HG02588 (cell line): ENCODE measurements around the gene CSH2.
"Not testable (repeated sequence)": the region's sequence is repeated elsewhere in the genome, so short reads cannot be mapped to it uniquely, and the experiment has no call there.

Source experiments
- ATAC-seq: cut with Tn5 transposase; IDR thresholded peaks from one replicate; pipeline ENCODE4 v1.9.1; 2021; ENCODE audit warnings: mild to moderate bottlenecking, moderate library complexity; ENCODE audit not compliant: unreplicated experiment

CSH2 gene

DNA sequence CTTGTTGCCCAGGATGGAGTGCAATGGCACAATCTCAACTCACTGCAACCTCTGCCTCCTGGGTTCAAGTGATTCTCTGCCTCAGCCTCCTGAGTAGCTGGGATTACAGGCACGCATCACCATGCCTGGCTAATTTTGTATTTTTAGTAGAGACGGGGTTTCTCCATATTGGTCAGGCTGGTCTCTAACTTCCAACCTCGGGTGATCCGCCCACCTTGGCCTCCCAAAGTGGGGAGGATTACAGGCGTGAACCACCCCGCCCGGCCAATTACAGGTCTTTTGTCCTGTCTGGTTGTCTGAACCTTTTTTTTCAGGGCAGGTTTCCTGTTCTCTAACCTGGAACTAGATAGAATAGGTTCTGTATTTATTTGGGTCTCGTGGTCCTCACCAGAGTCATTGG lies 17.1 kb downstream of the CSH2 start:
- not testable (repeated sequence) for ATAC-seq

DNA sequence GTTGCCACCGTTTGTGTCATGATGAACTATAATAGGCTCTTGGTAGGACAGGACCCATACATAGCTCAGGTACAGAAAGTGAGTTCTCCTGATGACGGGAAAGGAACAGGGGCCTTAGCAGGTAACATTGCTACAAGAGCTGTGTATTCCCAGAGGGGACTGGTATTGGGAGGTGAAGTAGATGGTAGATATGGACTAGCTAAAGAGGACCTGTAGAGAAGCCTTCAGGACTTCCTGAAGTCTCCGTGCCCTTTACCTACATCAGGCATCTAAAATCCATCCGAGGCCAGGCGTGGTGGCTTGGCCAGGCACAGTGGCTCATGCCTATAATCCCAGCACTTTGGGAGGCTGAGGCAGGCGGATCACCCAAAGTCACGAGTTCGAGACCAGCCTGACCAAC lies 18.3 kb downstream of the CSH2 start:
- ATAC-seq = no peak

DNA sequence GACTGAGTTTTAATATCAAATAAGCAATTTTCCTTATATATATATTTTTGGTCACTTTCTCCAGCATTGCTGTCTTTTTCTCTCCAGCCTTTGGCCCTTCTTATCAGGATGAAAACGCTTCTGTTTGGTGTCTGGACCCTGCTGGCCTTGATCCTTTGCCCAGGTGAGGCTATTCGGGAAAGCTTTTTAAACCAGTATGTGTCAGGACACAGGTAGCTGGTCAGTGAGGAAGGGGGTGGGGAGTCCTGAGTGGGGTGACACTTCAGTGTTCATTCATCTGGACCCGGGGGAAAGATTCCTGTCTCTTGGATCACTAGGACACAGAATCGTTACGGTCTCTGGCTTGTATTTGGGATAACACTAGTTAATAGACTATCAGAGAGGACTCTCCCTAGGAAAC lies 18.8 kb downstream of the CSH2 start:
- ATAC-seq = no peak

- no peak for ATAC-seq
Observed at GRCh38 chr17:63853260-63853659, 20.2 kb downstream of the CSH2 start.

- no peak for ATAC-seq
Observed at GRCh38 chr17:63850401-63850800, 23.1 kb downstream of the CSH2 start.

GRCh38 chr17:63848834-63849689 lies 24.4 kb downstream of the CSH2 start:
- ATAC-seq = peak; percentile 80

DNA sequence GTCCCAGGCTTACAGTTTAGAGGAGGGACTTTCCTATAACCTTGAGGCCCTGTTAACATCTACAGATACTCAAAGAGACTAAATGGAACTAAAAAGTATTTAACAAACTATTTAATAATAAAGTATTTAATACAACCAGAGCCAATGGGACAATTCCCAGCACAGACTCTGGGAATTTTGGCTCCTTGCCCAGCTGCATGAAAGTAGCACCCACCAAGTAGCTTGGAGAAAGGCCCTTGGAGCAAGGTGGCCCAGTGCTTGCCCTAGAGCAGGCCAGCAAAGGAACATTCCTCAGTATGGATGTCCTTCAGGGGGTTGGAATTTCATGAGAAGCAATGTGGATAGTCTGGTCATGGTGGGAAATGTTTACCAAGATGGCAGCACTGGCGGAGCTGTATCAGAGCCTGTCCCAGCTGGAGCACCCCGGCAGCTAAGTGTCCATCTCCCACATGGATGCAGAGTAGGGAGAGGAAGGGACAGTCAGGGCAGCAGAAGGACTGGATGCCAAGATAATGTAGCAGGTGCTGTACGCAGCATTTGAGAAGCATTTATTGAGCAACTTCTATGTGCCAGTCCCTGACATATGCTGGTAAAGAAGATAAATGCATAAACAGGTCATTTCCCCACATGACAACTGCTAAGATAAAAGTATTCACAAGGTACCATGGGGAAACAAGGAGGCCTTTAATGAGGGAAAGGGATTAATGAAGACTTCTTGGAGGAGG lies 25.8 kb downstream of the CSH2 start:
- ATAC-seq = no peak

DNA sequence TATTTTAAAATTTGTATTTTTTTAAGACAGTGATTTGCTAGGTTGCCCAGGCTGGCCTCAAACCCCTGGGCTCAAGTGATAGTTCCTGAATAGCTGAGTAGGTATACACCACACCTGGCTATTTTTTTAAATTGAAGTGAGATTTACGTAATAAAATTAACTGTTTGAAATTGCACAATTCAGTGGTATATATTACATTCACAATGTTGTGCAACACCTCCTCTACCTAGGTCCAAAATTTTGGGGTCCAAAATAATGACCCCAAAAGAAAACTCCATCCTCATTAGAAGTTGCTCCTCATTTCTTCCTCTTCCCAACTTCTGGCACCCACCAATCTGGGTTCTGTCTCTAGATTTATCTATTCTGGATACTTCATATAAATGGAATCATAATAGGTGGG lies 28.0 kb downstream of the CSH2 start:
- no peak for ATAC-seq

DNA sequence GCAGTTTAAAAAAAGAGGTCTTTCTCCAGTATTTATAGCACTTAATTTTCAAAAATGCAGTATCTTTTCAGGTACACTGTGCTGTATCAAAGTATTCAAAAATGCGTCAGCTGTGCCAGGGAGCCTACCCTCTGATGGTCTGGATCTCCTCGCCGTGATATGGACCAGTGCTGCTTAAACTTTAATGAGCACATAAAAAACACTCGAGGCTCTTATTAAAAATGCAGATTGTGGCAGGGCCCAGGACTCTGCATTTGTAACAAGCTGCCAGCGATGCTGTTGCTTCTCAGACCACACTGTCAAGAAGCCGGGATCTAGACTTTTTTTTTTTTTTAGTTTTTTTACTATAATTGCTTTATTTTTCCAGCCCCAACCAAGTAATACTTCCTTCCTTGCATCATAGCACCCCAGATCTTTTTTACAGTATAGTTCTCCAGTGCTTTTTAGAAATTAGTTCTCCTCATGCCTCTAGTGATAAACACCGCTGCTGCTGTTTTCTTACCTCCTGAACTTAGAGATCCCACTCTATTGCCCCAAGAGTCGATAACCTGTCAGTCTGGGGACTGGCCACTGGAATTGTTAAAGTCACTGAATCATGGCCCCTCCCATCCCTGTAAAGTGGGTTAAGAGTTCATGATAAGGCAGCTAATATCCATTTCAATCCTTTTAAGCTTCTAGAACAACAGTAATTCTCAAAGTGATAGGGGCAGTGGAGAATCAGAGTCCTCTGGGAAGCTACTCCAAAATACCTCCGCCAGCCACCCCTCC lies 29.4 kb downstream of the CSH2 start:
- no peak for ATAC-seq

- ATAC-seq = not testable (repeated sequence)
Observed at GRCh38 chr17:63843387-63843888, 30.0 kb downstream of the CSH2 start.

DNA sequence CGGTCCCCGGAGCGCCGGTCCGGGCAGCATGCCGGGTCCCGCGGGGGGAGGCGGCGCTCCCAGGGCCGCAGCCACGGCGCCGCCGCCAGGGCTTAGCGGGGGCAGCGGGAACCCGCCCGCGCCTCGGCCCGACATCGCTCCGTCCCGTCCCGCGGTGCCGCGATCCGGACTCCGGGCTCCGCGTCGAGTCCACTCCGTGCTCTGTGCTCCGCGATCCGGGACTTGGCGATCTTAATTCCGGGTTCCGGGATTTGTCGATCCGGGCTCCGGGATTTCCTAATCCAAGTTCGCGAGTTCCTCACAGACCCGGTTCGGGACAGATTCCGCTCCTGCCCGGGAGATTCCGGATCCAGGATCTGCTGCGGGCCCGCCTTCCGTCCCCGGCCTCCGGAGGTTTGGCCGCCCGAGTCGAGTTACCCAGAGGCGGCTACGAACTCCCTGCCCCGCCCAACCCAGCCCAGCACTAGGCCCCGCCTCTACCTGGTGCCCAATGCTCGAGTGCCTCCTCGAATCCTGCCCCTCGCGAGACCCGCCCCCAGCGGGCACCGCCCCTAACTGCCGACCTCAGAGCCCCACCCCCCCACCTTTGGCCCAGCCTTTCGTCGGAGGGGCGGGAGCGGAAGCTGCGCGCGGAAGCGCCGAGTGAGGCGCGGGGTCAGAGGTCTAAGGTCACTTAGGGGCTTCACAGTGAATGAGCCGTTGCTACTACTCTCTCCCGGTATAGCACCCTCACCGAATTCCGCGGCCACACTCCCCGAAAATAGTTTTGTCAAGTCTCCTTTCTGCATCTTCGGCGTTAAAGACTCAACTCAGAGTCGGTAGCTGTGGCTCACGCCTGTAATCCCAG lies 30.7 kb downstream of the CSH2 start, which contains the start of gene SMARCD2:
TSS of gene SMARCD2 (minus strand) at position 146 of the 847 bp plus-strand sequence. CDS start at position 135, 11 bp downstream.
- peak; percentile 71 for ATAC-seq

DNA sequence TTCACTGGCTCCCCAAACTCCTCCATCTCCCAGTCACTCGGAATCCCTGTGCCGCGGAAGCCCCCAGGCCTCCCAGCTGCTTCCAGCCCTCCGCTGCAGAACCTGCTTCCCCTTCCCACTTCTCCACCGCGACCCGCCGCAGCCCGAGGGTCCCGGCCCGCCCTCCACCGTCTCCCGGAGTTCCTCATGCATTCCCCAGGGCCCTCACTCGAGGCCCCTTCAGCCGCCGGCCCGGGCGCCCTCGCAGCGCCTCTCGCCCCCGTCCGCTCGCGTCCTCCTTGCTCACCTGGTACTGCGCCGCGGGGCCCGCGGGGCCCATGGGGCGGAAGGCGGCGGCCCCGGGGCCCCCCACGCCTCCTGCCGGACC lies 31.3 kb downstream of the CSH2 start:
- ATAC-seq = no peak

DNA sequence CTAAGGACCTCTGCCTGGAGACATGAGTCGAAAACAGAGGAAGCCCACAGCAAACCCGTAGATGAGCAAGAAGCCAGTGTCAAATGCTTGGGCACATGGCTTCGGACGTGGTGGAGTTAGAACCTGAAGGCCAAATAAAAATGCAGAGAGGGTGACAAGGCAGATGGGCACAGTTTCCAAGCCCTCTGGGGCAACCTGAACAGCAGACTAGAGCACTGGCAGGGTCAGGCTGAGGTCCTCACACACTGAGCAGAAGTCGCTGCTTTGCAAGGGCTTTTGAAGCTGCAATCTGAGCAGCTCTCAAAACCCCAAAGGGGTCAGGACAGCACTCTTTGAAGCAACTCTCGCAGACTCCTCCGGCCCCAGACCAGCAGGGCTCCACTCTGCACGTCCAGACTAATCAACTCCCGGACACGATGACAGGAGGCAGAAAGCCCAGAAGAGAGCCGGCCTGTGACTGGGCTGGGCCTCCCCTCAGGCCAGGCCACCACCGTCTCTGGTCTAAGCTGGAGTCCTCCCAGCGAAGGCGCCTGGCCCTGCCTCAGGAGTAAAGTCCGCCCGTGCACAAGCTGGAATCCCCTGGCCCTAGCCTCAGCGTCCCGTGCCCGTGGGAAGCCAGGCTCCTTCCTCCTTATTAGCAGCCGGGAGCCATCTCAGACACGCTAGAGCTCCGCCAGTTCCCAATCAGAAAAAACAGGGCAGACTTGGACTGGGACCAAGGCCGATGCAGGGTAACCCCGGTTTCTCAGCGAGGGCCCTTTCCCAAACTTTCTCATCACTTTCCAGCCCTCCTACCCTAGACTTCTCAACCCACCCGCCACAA lies 31.9 kb downstream of the CSH2 start:
- no peak for ATAC-seq

DNA sequence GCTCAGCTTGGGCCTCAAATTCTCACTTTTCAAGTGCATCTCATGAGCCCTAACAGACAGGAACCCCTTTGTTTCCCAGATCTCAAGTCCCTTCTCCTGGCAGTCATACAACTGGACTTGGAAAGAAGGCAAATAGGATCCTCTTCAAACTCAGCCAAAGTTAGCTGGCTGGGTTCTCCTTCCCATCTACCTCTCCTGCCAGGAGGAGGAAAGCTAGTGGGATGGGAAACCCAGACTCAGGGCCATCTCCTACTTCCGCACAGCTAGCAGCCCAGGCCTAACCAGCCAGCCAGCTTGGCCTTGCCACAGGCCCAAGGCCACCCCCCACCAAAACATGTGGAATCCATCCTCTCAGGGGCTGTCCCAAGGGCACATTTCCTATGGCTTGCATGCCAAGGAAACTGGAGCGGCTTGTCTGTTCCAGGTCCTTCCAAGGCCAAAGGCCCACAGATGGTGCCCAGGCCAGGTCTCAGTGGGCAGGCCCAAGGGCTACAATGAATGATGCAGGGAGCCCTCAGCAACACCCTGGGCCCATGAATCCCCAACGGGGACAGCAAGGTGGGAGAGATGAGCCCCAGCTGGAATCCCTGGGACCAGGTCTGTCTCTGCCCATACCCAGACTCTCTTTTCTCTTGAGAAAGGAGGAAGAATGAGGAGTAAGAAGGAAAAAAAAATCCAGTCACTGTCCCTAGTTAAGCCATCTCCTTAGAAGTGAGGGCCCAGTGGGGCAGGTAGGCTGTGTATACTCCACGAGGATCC lies 32.7 kb downstream of the CSH2 start:
- no peak for ATAC-seq

- ATAC-seq = no peak
Observed at GRCh38 chr17:63838631-63839171, 34.8 kb downstream of the CSH2 start.

DNA sequence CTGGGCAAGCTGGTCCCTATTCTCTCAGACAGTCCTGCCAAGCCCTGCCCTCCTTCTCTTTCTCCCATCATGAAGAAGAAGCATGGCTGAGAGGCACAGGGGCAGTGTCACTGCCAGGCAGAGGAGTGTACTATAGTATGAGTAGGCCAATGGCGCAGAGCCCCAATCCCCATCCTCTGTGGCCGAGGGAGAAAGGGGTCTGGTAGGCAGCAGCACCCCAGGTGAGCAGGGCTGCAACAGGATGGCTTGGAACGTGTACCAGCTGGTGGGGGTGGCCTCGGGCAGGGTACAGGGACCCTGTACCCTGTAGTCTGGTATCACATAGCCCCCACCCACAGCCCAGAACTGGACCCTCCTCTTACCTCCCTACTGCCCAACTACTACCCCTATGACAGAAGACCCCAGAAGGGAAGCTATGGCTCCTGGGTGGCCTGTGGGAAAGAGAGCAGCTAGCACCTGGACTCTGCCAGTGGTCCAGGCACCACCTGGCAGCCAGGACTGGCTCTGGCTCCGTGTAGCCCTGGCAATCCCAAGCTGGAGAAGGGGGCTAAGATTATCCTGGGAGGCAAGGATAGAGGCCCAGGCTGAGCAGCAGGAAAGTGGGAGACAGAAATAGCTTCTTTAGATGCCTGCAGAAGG lies 35.4 kb downstream of the CSH2 start:
- no peak for ATAC-seq

- ATAC-seq = no peak
Observed at GRCh38 chr17:63837480-63837879, 36.0 kb downstream of the CSH2 start.

DNA sequence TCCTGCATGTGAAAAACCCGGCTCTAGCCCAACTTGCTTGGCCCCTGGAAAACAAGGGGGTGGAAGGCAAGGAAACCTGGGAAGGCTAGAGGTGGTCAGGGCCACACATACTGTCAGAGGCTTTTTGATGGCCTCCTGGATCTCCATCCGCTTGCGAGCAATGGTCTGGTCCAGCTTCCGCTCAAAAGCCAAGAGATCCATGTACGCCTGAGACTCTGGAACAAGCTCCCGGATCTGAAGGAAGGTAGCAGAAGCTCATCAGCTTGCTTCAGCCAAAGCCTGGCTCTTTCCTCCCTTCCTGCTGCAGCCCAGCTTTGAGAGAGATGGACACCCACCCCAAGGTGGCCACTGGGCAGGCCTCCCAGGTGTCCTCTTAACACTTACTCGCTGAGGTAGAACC lies 36.7 kb downstream of the CSH2 start:
- no peak for ATAC-seq
